ENCODE data around the gene RHBDF2. TPM values are rescaled to one million over a fixed set of nuclear protein-coding genes. Genes with fewer than 3 reads are reported as not detected.

Gene RHBDF2
- total RNA-seq, 1 donor, result 1.4 TPM

GRCh38 chr17:76432712-76433336 is 68.4 kb downstream of the RHBDF2 start:
- no peak for DNase-seq (ENCODE audit: low read depth)
- TF ChIP-seq, protein P1, sequence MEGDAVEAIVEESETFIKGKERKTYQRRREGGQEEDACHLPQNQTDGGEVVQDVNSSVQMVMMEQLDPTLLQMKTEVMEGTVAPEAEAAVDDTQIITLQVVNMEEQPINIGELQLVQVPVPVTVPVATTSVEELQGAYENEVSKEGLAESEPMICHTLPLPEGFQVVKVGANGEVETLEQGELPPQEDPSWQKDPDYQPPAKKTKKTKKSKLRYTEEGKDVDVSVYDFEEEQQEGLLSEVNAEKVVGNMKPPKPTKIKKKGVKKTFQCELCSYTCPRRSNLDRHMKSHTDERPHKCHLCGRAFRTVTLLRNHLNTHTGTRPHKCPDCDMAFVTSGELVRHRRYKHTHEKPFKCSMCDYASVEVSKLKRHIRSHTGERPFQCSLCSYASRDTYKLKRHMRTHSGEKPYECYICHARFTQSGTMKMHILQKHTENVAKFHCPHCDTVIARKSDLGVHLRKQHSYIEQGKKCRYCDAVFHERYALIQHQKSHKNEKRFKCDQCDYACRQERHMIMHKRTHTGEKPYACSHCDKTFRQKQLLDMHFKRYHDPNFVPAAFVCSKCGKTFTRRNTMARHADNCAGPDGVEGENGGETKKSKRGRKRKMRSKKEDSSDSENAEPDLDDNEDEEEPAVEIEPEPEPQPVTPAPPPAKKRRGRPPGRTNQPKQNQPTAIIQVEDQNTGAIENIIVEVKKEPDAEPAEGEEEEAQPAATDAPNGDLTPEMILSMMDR (IDR thresholded peaks at IDR 0.05; ENCODE audit: insufficient read depth, low read length), result peak; percentile 57
- no peak overlapping the region for H3K4me3 ChIP-seq (ENCODE audit: low read depth, low read length)

DNA sequence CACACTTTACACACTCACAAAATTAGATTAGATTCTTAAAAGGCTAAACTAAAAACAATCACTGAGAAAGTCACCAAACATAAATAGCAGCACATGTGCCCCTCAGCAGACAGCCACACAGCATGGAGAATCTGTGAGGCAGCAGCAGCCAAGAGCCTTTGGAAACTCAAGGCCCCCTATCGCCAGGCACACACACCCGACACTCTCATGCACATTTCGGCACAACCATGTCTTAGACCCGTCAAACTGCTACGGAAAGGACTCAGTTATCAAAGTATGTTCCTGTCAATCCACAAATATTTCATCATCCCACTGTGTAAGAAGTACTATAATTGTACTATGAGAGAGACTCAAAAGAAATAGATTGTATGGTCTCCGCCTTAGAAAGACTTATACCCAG is 69.2 kb downstream of the RHBDF2 start:
- no peak for DNase-seq (ENCODE audit: low read depth)
- TF ChIP-seq, protein P1 (IDR thresholded peaks at IDR 0.05; ENCODE audit: insufficient read depth, low read length), result no peak
- H3K4me3 ChIP-seq (ENCODE audit: low read depth, low read length), result no peak overlapping the region

DNA sequence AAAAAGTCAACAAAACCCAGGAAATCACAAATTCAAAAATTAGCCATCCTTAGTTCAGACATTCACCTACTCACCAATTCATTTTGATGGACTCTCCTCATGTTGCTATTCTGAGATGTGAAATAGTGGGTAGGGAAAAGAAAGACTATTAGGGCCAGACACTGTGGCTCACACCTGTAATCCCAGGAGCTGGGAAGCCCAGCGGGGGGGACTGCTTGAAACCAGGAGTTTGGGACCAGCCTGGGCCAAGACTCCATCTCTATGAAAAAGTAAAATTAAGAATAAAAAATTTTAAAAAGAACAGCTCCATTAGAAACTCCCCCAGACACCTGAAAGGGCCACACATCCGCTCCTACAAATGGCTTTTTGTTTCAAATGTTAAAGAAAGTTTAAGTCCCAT is 69.7 kb downstream of the RHBDF2 start:
- no peak overlapping the region for H3K4me3 ChIP-seq (ENCODE audit: low read depth, low read length)
- DNase-seq (ENCODE audit: low read depth), result no peak
- TF ChIP-seq, protein P1 (IDR thresholded peaks at IDR 0.05; ENCODE audit: insufficient read depth, low read length), result no peak

GRCh38 chr17:76428511-76428910 is 72.7 kb downstream of the RHBDF2 start:
- TF ChIP-seq, protein P1 (IDR thresholded peaks at IDR 0.05; ENCODE audit: insufficient read depth, low read length), result no peak
- peak; percentile 32 for DNase-seq (ENCODE audit: low read depth)
- no peak overlapping the region for H3K4me3 ChIP-seq (ENCODE audit: low read depth, low read length)

- H3K4me3 ChIP-seq (ENCODE audit: low read depth, low read length), result no peak overlapping the region
- TF ChIP-seq, protein P1 (IDR thresholded peaks at IDR 0.05; ENCODE audit: insufficient read depth, low read length), result no peak
- peak; percentile 56 for DNase-seq (ENCODE audit: low read depth)
Measured at GRCh38 chr17:76427501-76428231, 73.6 kb downstream of the RHBDF2 start.

DNA sequence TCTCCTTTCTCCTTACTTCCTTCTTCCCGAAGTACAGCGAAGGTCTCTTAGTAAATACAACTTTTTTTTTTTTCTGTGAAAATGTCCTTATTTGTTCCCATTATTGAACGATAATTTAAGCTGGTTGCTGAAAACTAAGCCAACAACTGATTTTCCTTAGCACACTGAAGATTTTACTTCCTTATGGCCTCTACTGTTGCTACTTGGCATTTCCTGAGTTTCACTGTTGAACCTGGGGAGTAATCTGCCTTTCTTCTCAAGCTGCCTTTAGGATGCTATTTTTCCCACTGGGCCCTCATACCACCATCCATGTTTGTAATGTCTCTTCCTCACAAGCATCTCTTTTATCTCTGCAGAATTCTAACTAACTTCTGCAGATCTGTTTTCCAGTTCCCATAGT is 74.4 kb downstream of the RHBDF2 start:
- TF ChIP-seq, protein P1 (IDR thresholded peaks at IDR 0.05; ENCODE audit: insufficient read depth, low read length), result no peak
- no peak overlapping the region for H3K4me3 ChIP-seq (ENCODE audit: low read depth, low read length)
- no peak for DNase-seq (ENCODE audit: low read depth)

Data from fibroblast of the aortic adventitia (primary cell).